ENCODE data around the gene SLAMF1. TPM values are rescaled to one million over a fixed set of nuclear protein-coding genes. Genes with fewer than 3 reads are reported as not detected.

Gene SLAMF1
- total RNA-seq, 1 donor from 2014 or later = 6.9 TPM

- no peaks in the 10 kb centered on the region for H3K4me1 ChIP-seq
- H3K4me3 ChIP-seq = no peak overlapping the region
- intact Hi-C loops (cut with DNase I) = no loop called here
- no peak overlapping the region for H3K27ac ChIP-seq
- no peaks in the 10 kb centered on the region for H3K36me3 ChIP-seq
- no peaks in the 10 kb centered on the region for H3K9me3 ChIP-seq
- DNase-seq (ENCODE audit: extremely low spot score in 2 of 2) = no peak
- TF ChIP-seq POLR2A (IDR thresholded peaks at IDR 0.05) (no peak), POLR2AphosphoS5 (IDR thresholded peaks at IDR 0.05; ENCODE audit: insufficient read depth in 1 of 2, low read depth in 1 of 2) (no peak), CTCF (IDR thresholded peaks at IDR 0.05) (no peak)
- no peaks in the 10 kb centered on the region for H3K27me3 ChIP-seq
These were observed 23.9 kb upstream of the SLAMF1 start for GRCh38 chr1:160670701-160671100.

GRCh38 chr1:160669802-160670201 is 23.0 kb upstream of the SLAMF1 start:
- H3K27me3 ChIP-seq = no peaks in the 10 kb centered on the region
- H3K36me3 ChIP-seq = no peaks in the 10 kb centered on the region
- no peak overlapping the region for H3K27ac ChIP-seq
- H3K9me3 ChIP-seq = no peaks in the 10 kb centered on the region
- intact Hi-C loops (cut with DNase I) = no loop called here
- H3K4me1 ChIP-seq = no peaks in the 10 kb centered on the region
- TF ChIP-seq POLR2AphosphoS5 (IDR thresholded peaks at IDR 0.05; ENCODE audit: insufficient read depth in 1 of 2, low read depth in 1 of 2) (no peak), CTCF (IDR thresholded peaks at IDR 0.05) (no peak), POLR2A (IDR thresholded peaks at IDR 0.05) (no peak)
- H3K4me3 ChIP-seq = no peak overlapping the region
- no peak for DNase-seq (ENCODE audit: extremely low spot score in 2 of 2)

- Histone ChIP-seq H3K27ac (no peak overlapping the region), H3K4me1 (no peaks in the 10 kb centered on the region), H3K4me3 (no peak overlapping the region), H3K9me3 (no peaks in the 10 kb centered on the region), H3K36me3 (no peaks in the 10 kb centered on the region), H3K27me3 (no peaks in the 10 kb centered on the region)
- no peak for TF ChIP-seq POLR2A (IDR thresholded peaks at IDR 0.05)
- no peak for TF ChIP-seq CTCF (IDR thresholded peaks at IDR 0.05)
- no peak for TF ChIP-seq POLR2AphosphoS5 (IDR thresholded peaks at IDR 0.05; ENCODE audit: insufficient read depth in 1 of 2, low read depth in 1 of 2)
- DNase-seq (ENCODE audit: extremely low spot score in 2 of 2) = no peak
- intact Hi-C loops (cut with DNase I) = no loop called here
These were observed 22.4 kb upstream of the SLAMF1 start for GRCh38 chr1:160669276-160669675.

- TF ChIP-seq POLR2AphosphoS5 (IDR thresholded peaks at IDR 0.05; ENCODE audit: insufficient read depth in 1 of 2, low read depth in 1 of 2) = no peak
- TF ChIP-seq CTCF (IDR thresholded peaks at IDR 0.05) = no peak
- TF ChIP-seq POLR2A (IDR thresholded peaks at IDR 0.05) = no peak
These were observed 21.1 kb upstream of the SLAMF1 start for GRCh38 chr1:160667896-160668295.

GRCh38 chr1:160666079-160666442 is 19.2 kb upstream of the SLAMF1 start:
- Histone ChIP-seq H3K27ac (peak overlapping the region; percentile 33), H3K9me3 (no peaks in the 10 kb centered on the region), H3K36me3 (no peaks in the 10 kb centered on the region), H3K4me3 (no peak overlapping the region), H3K27me3 (no peaks in the 10 kb centered on the region), H3K4me1 (no peaks in the 10 kb centered on the region)
- TF ChIP-seq POLR2A (IDR thresholded peaks at IDR 0.05) = no peak
- no peak for TF ChIP-seq POLR2AphosphoS5 (IDR thresholded peaks at IDR 0.05; ENCODE audit: insufficient read depth in 1 of 2, low read depth in 1 of 2)
- no peak for TF ChIP-seq CTCF (IDR thresholded peaks at IDR 0.05)
- intact Hi-C loops (cut with DNase I) = no loop called here
- DNase-seq (ENCODE audit: extremely low spot score in 2 of 2) = no peak

More at GRCh38 chr1:160667896-160668295, 21.1 kb upstream of the SLAMF1 start:
- Histone ChIP-seq H3K9me3 (no peaks in the 10 kb centered on the region), H3K4me3 (no peak overlapping the region), H3K4me1 (no peaks in the 10 kb centered on the region), H3K36me3 (no peaks in the 10 kb centered on the region), H3K27ac (no peak overlapping the region), H3K27me3 (no peaks in the 10 kb centered on the region)
- intact Hi-C loops (cut with DNase I) = no loop called here
- DNase-seq (ENCODE audit: extremely low spot score in 2 of 2) = no peak

Measured in vagina (tissue), 2 donors.